K562 (cell line): ENCODE data around the gene MMD2. TPM values are rescaled to one million over a fixed set of nuclear protein-coding genes. Genes with fewer than 3 reads are reported as not detected.

Experiments
- CREM ChIP-seq: IDR thresholded peaks from 2 replicates; pipeline ENCODE4 v1.6.1; 2014; ENCODE audit warnings: antibody characterized with exemption, low read depth
- E2F5 ChIP-seq: sonication (generic); formaldehyde crosslinking; IDR thresholded peaks from 2 replicates; pipeline ENCODE4 v1.8.0; 2022; ENCODE audit warnings: mild to moderate bottlenecking, missing genetic modification reagents
- ELF2 ChIP-seq: fragments of 250-450 bp; sonication (Bioruptor Pico); IDR thresholded peaks from 2 replicates; pipeline ENCODE4 v1.5.0; 2021; ENCODE audit warnings: mild to moderate bottlenecking
- EP300 ChIP-seq: IDR thresholded peaks from 2 replicates; pipeline ENCODE4 v1.6.1; 2012; ENCODE audit warnings: low read length, improper control_type of control experiment
- FOXM1 ChIP-seq, 2 experiments: fragments of 450-650 bp in 1 of 2; sonication (generic) in 1 of 2; formaldehyde crosslinking in 1 of 2; IDR thresholded peaks; 2 replicates each; pipeline versions ENCODE4 v1.6.1 to v1.9.0; 2017 to 2022; ENCODE audit warnings: low read depth in 2 of 2, mild to moderate bottlenecking in 2 of 2, missing genetic modification reagents in 1 of 2, moderate library complexity in 1 of 2
- FOXO4 ChIP-seq: fragments of 450-650 bp; formaldehyde crosslinking; IDR thresholded peaks from 2 replicates; pipeline ENCODE4 v1.4.0; 2020; ENCODE audit warnings: mild to moderate bottlenecking, moderate library complexity
- GATAD2A ChIP-seq: fragments of 450-650 bp; IDR thresholded peaks from 2 replicates; pipeline ENCODE4 v1.6.1; 2017
- HMBOX1 ChIP-seq: sonication (generic); IDR thresholded peaks from 2 replicates; pipeline ENCODE4 v1.6.1; 2016
- HNRNPLL ChIP-seq: fragments of 200-400 bp; formaldehyde crosslinking; IDR thresholded peaks from 2 replicates; pipeline ENCODE4 v1.6.1; 2017; ENCODE audit warnings: low read length, low read depth, mild to moderate bottlenecking; ENCODE audit not compliant: poor library complexity, severe bottlenecking
- JUND ChIP-seq, 2 experiments: IDR thresholded peaks; 2 replicates in 1 of 2; 3 replicates in 1 of 2; pipeline ENCODE4 v1.6.1; 2011; ENCODE audit warnings: borderline replicate concordance in 2 of 2, low read depth in 2 of 2, low read length in 2 of 2, improper control_type of control experiment in 1 of 2, missing biosample characterization in 1 of 2, missing genetic modification characterization in 1 of 2, missing genetic modification reagents in 1 of 2
- MEIS2 ChIP-seq: fragments of 450-650 bp; IDR thresholded peaks from 2 replicates; pipeline ENCODE4 v1.6.1; 2014; ENCODE audit warnings: mild to moderate bottlenecking; ENCODE audit not compliant: partially characterized antibody
- MTF1 ChIP-seq: fragments of 250-450 bp; sonication (Bioruptor Pico); IDR thresholded peaks from 2 replicates; pipeline ENCODE4 v1.9.0; 2021; ENCODE audit warnings: moderate library complexity, mild to moderate bottlenecking, inconsistent platforms, borderline replicate concordance
- NFIC ChIP-seq: fragments of 450-650 bp; IDR thresholded peaks from 2 replicates; pipeline ENCODE4 v1.6.1; 2017; ENCODE audit warnings: mild to moderate bottlenecking, inconsistent platforms
- POLR2G ChIP-seq: fragments of 200-400 bp; formaldehyde crosslinking; IDR thresholded peaks from 2 replicates; pipeline ENCODE4 v1.6.1; 2017; ENCODE audit warnings: low read depth, mild to moderate bottlenecking, antibody characterized with exemption, low read length, moderate library complexity
- RBM17 ChIP-seq: fragments of 200-400 bp; formaldehyde crosslinking; IDR thresholded peaks from 2 replicates; pipeline ENCODE4 v1.6.1; 2017; ENCODE audit warnings: low read depth, mild to moderate bottlenecking, low read length, borderline replicate concordance
- SAFB ChIP-seq: fragments of 200-400 bp; formaldehyde crosslinking; IDR thresholded peaks from 2 replicates; pipeline ENCODE4 v1.6.1; 2017; ENCODE audit warnings: low read depth, low read length, borderline replicate concordance
- SNIP1 ChIP-seq: fragments of 450-650 bp; IDR thresholded peaks from 2 replicates; pipeline ENCODE4 v1.7.1; 2017; ENCODE audit warnings: low read depth, mild to moderate bottlenecking
- STAT5B ChIP-seq: fragments of 250-450 bp; sonication (Bioruptor Pico); IDR thresholded peaks from 2 replicates; pipeline ENCODE4 v1.8.0; 2021; ENCODE audit warnings: mild to moderate bottlenecking, inconsistent platforms
- TBP ChIP-seq: optimal IDR thresholded peaks from 2 replicates; pipeline ENCODE3; 2011; ENCODE audit warnings: low read depth, low read length, improper control_type of control experiment
- TFAM ChIP-seq: fragments of 250-450 bp; sonication (Bioruptor Pico); conservative IDR thresholded peaks from 2 replicates; pipeline ENCODE4 v1.5.0; 2021; ENCODE audit warnings: mild to moderate bottlenecking, moderate library complexity
- XRCC5 ChIP-seq: fragments of 200-400 bp; formaldehyde crosslinking; IDR thresholded peaks from 2 replicates; pipeline ENCODE4 v1.6.1; 2017; ENCODE audit warnings: low read depth, mild to moderate bottlenecking, low read length
- ZNF184 ChIP-seq: sonication (generic); formaldehyde crosslinking; IDR thresholded peaks from 2 replicates; pipeline ENCODE4 v1.5.0; 2020; ENCODE audit warnings: missing genetic modification reagents
- ZNF24 ChIP-seq: fragments of 450-650 bp; IDR thresholded peaks from 2 replicates; pipeline ENCODE4 v1.6.1; 2016
- ZNF41 ChIP-seq: fragments of 250-450 bp; sonication (Bioruptor Pico); conservative IDR thresholded peaks from 2 replicates; pipeline ENCODE4 v1.4.0; 2020; ENCODE audit warnings: mild to moderate bottlenecking
- ZNF507 ChIP-seq: conservative IDR thresholded peaks from 2 replicates; pipeline ENCODE4 v1.6.1; 2017; ENCODE audit warnings: missing genetic modification characterization, missing compliant biosample characterization
- ZNF511 ChIP-seq: sonication (generic); formaldehyde crosslinking; IDR thresholded peaks from 2 replicates; pipeline ENCODE4 v1.8.0; 2022; ENCODE audit warnings: mild to moderate bottlenecking, missing genetic modification reagents
- ZNF75A ChIP-seq: fragments of 450-650 bp; formaldehyde crosslinking; IDR thresholded peaks from 2 replicates; pipeline ENCODE4 v1.4.0; 2020; ENCODE audit warnings: mild to moderate bottlenecking
- ZNF79 ChIP-seq: fragments of 250-450 bp; sonication (Bioruptor Pico); IDR thresholded peaks from 2 replicates; pipeline ENCODE4 v1.4.0; 2020; ENCODE audit warnings: low read depth, mild to moderate bottlenecking, moderate library complexity
- polyA plus RNA-seq, 8 experiments: library from polyadenylated mRNA; depleted of rRNA in 4 of 8; stranded (reverse) in 5 of 8; unstranded in 3 of 8; fragments of >200 nt; fragmentation: Nextera tagmentation in 2 of 8; fragmentation: Illumina TruSeq in 1 of 8; extraction: Ambion mirVana in 2 of 8; extraction: Trizol in 1 of 8; gene quantifications; 2 replicates each; pipeline versions ENCODE4 v1.2.1 to v1.2.3, GENCODE V29; 2011 to 2014; ENCODE audit warnings: inconsistent platforms in 1 of 8, missing spikeins in 1 of 8
- total RNA-seq, 7 experiments: library from RNA; depleted of rRNA in 6 of 7; stranded (reverse); fragments of >200 nt in 6 of 7; fragmentation: Illumina TruSeq in 2 of 7; extraction: Trizol in 2 of 7; gene quantifications; 2 replicates each; pipeline versions ENCODE4 v1.2.1 to v1.2.3, GENCODE V29; 2011 to 2021; ENCODE audit warnings: low replicate concordance in 1 of 7

MMD2 gene
- total and polyA plus RNA-seq, 9 of the 15 experiments (the other 6 are each of a cell fraction or from before 2014, with no cell fraction given): not detected

- TF ChIP-seq MTF1 (no peak), MEIS2 (peak; percentile 34), ZNF184 (CRISPR knock-in tag) (no peak), STAT5B (CRISPR knock-in tag) (no peak), ZNF507 (no peak), JUND (IDR thresholded peaks at IDR 0.05; ENCODE audit: borderline replicate concordance, low read depth, low read length) (peak; percentile 52; the same call in 1 of the 2 replicates), JUND (tag; IDR thresholded peaks at IDR 0.05; ENCODE audit: borderline replicate concordance, low read depth, low read length) (no peak), FOXO4 (no peak), XRCC5 (peak; percentile 85; the same call in 1 of the 2 replicates), GATAD2A (no peak), EP300 (no peak), RBM17 (no peak), HMBOX1 (no peak), FOXM1 (IDR thresholded peaks at IDR 0.05; ENCODE audit: low read depth) (peak; percentile 39; the same call in 1 of the 2 replicates), FOXM1 (CRISPR knock-in tag; IDR thresholded peaks at IDR 0.05; ENCODE audit: low read depth) (no peak), SNIP1 (0 out of 2 replicates have a peak, but pooled peaks have one; percentile 29), ZNF41 (CRISPR knock-in tag) (no peak), POLR2G (peak; percentile 89), CREM (peak; percentile 82), ELF2 (CRISPR knock-in tag) (peak; percentile 51; the same call in 1 of the 2 replicates), TBP (peak; percentile 12), SAFB (peak; percentile 87), NFIC (no peak), E2F5 (no peak), ZNF79 (CRISPR knock-in tag) (no peak), TFAM (CRISPR knock-in tag) (no peak), ZNF24 (peak; percentile 77), ZNF75A (CRISPR knock-in tag) (no peak), HNRNPLL (peak; percentile 49), ZNF511 (CRISPR knock-in tag) (peak; percentile 18; the same call in 1 of the 2 replicates)
Observed at GRCh38 chr7:4973728-4974198, 14.8 kb upstream of the MMD2 start (continued).
